GM12878 (cell line): ENCODE data around the gene MOGAT3. TPM values are rescaled to one million over a fixed set of nuclear protein-coding genes. Genes with fewer than 3 reads are reported as not detected.
A peak's percentile ranks its signal among the peaks of the same experiment; 100 is the strongest.

Experiments
- ATAC-seq: fragments of 200-7000 bp; cut with Tn5 transposase; 3 replicates; pipeline ENCODE4 v1.9.1; 2020; ENCODE audit warnings: mild to moderate bottlenecking, moderate library complexity
- BruUV-seq: library from RNA; stranded (reverse); fragments of 400-500 nt; replicated peaks from 2 replicates; lab custom pipeline; 2021; lab: Mats Ljungman, UMichigan
- CTCF ChIA-PET: fragments of 300-600 bp; sonication (Branson Sonifier 250); formaldehyde crosslinking; extraction: SDS; loops from one replicate; lab custom pipeline; 2021; ENCODE audit warnings: inconsistent platforms; lab: Yijun Ruan, JAX
- POLR2A ChIA-PET: fragments of 350-600 bp; formaldehyde crosslinking; extraction: SDS; loops from one replicate; lab custom pipeline; 2021; ENCODE audit warnings: inconsistent platforms; lab: Charles Lee
- RAD21 ChIA-PET: fragments of 300-600 bp; sonication (Branson Sonifier 250); formaldehyde crosslinking; loops from one replicate; lab custom pipeline; 2023; ENCODE audit warnings: antibody characterized with exemption; ENCODE audit not compliant: unreplicated experiment; lab: Charles Lee
- SMC1A ChIA-PET: fragments of 300-600 bp; sonication (Branson Sonifier 250); formaldehyde crosslinking; loops from one replicate; lab custom pipeline; 2023; ENCODE audit not compliant: unreplicated experiment, uncharacterized antibody; lab: Charles Lee
- DNase-seq: peaks from one replicate; pipeline ENCODE4 v3.0.0-alpha.2; 2011; ENCODE audit warnings: low read depth, low spot score
- FAIRE-seq: peaks from 3 replicates; lab custom pipeline; 2011; peaks lifted over from hg19 to GRCh38; lab: Jason Lieb, UNC
- H2AFZ ChIP-seq: 2 replicates; pipeline ENCODE4 v1.6.0; 2011; ENCODE audit warnings: low read depth, low read length, control low read depth; ENCODE audit not compliant: control insufficient read depth
- H3K27ac ChIP-seq: 2 replicates; pipeline ENCODE4 v1.5.1; 2011; ENCODE audit warnings: control low read depth; ENCODE audit not compliant: control insufficient read depth, insufficient read depth
- H3K27me3 ChIP-seq, 2 experiments: replicated peaks in 1 of 2; 2 replicates each; pipeline versions ENCODE4 v1.6.0 to v1.6.1; 2011; ENCODE audit warnings: low read length in 1 of 2; ENCODE audit not compliant: control insufficient read depth in 2 of 2, insufficient read depth in 2 of 2
- H3K36me3 ChIP-seq, 2 experiments: 2 replicates each; pipeline ENCODE4 v1.5.1; 2011; ENCODE audit warnings: low read length in 1 of 2; ENCODE audit not compliant: control insufficient read depth in 2 of 2, insufficient read depth in 2 of 2
- H3K4me1 ChIP-seq: 2 replicates; pipeline ENCODE4 v1.6.1; 2011; ENCODE audit warnings: mild to moderate bottlenecking, low read length, moderate library complexity, mixed read lengths; ENCODE audit not compliant: control insufficient read depth, insufficient read depth
- H3K4me2 ChIP-seq: 2 replicates; pipeline ENCODE4 v1.6.0; 2011; ENCODE audit warnings: control low read depth; ENCODE audit not compliant: control insufficient read depth, insufficient read depth
- H3K4me3 ChIP-seq: fragments of 200-600 bp; sonication (generic); 2 replicates; pipeline ENCODE4 v1.5.1; 2016
- H3K79me2 ChIP-seq: 2 replicates; pipeline ENCODE4 v1.6.0; 2011; ENCODE audit warnings: low read length; ENCODE audit not compliant: control insufficient read depth, insufficient read depth
- H3K9ac ChIP-seq: 2 replicates; pipeline ENCODE4 v1.8.0; 2011; ENCODE audit warnings: low read length, control low read depth, mixed read lengths; ENCODE audit not compliant: control insufficient read depth, insufficient read depth
- H3K9me3 ChIP-seq: replicated peaks from 3 replicates; pipeline ENCODE4 v1.5.1; 2011; ENCODE audit warnings: mild to moderate bottlenecking, low read length; ENCODE audit not compliant: control insufficient read depth, insufficient read depth
- H4K20me1 ChIP-seq: 2 replicates; pipeline ENCODE4 v1.6.0; 2011; ENCODE audit not compliant: control insufficient read depth, insufficient read depth
- ATF7 ChIP-seq: fragments of 450-650 bp; IDR thresholded peaks from 2 replicates; pipeline ENCODE4 v1.6.1; 2016; ENCODE audit warnings: low read depth, mild to moderate bottlenecking
- CHD4 ChIP-seq: fragments of 200-600 bp; sonication (generic); IDR thresholded peaks from 2 replicates; pipeline ENCODE4 v1.6.1; 2016; ENCODE audit warnings: mild to moderate bottlenecking
- GABPA ChIP-seq: IDR thresholded peaks from 2 replicates; pipeline ENCODE4 v1.6.1; 2014; ENCODE audit warnings: antibody characterized with exemption, low read depth, mild to moderate bottlenecking, inconsistent platforms
- HDAC2 ChIP-seq: fragments of 200-600 bp; sonication (generic); IDR thresholded peaks from 2 replicates; pipeline ENCODE4 v1.6.1; 2017
- NBN ChIP-seq: fragments of 450-650 bp; IDR thresholded peaks from 2 replicates; pipeline ENCODE4 v1.6.1; 2016
- NKRF ChIP-seq: fragments of 450-650 bp; conservative IDR thresholded peaks from 2 replicates; pipeline ENCODE4 v1.6.1; 2017; ENCODE audit warnings: mild to moderate bottlenecking, moderate library complexity
- POLR2AphosphoS2 ChIP-seq: IDR thresholded peaks from 2 replicates; pipeline ENCODE4 v1.6.1; 2011; ENCODE audit warnings: low read depth, mild to moderate bottlenecking, low read length, improper control_type of control experiment, moderate library complexity
- RBBP5 ChIP-seq: fragments of 200-600 bp; sonication (generic); conservative IDR thresholded peaks from 2 replicates; pipeline ENCODE4 v1.6.1; 2016
- RELB ChIP-seq: fragments of 450-650 bp; IDR thresholded peaks from 2 replicates; pipeline ENCODE4 v1.6.1; 2017; ENCODE audit warnings: low read depth, mild to moderate bottlenecking, moderate library complexity
- SMAD5 ChIP-seq: IDR thresholded peaks from 2 replicates; pipeline ENCODE4 v1.6.1; 2016; ENCODE audit warnings: antibody characterized with exemption, low read depth
- SMARCA5 ChIP-seq: fragments of 450-650 bp; IDR thresholded peaks from 2 replicates; pipeline ENCODE4 v1.6.1; 2017; ENCODE audit warnings: mild to moderate bottlenecking
- TCF3 ChIP-seq: IDR thresholded peaks from 2 replicates; pipeline ENCODE4 v1.6.1; 2012; ENCODE audit warnings: low read depth, mild to moderate bottlenecking, low read length, borderline replicate concordance; ENCODE audit not compliant: insufficient read depth
- ZNF24 ChIP-seq: fragments of 450-650 bp; IDR thresholded peaks from 2 replicates; pipeline ENCODE4 v1.6.1; 2017; ENCODE audit warnings: antibody characterized with exemption, mild to moderate bottlenecking
- WGBS: methylation state at CpG from one replicate; pipeline ENCODE4 v1.1.6; 2016; ENCODE audit warnings: low lambda C conversion rate; ENCODE audit not compliant: insufficient replicate concordance, insufficient coverage; ENCODE audit errors: missing lambda C conversion rate; 5-methylcytosine and 5-hydroxymethylcytosine counted together
- in situ Hi-C: fragments of 300-500 bp; cut with MboI; formaldehyde crosslinking; loops from 9 replicates; pipeline ENCODE4 v1.14.3; 2018; ENCODE audit warnings: mixed read lengths
- intact Hi-C: fragments of 100-400 bp; cut with micrococcal nuclease; formaldehyde crosslinking; loops from one replicate; pipeline ENCODE4 v1.14.2; 2022; ENCODE audit not compliant: unreplicated experiment
- polyA plus RNA-seq, 11 experiments: library from polyadenylated mRNA; depleted of rRNA in 4 of 11; unstranded in 6 of 11; stranded (reverse) in 5 of 11; fragments of >200 nt; fragmentation: Nextera tagmentation in 4 of 11; fragmentation: Illumina TruSeq in 1 of 11; extraction: Ambion mirVana in 4 of 11; extraction: Trizol in 1 of 11; gene quantifications; 1 replicate in 1 of 11; 2 replicates in 10 of 11; pipeline versions ENCODE4 v1.2.1 to v1.2.3, GENCODE V29; 2011 to 2016; ENCODE audit warnings: inconsistent platforms in 2 of 11, missing spikeins in 2 of 11, low read depth in 1 of 11
- total RNA-seq, 4 experiments: library from RNA; depleted of rRNA in 3 of 4; stranded (reverse); fragments of >200 nt in 3 of 4; fragmentation: Illumina TruSeq in 1 of 4; extraction: Trizol in 1 of 4; gene quantifications; 2 replicates each; pipeline versions ENCODE4 v1.2.1 to v1.2.3, GENCODE V29; 2013 to 2021
- TF ChIP-seq, protein P1 (sequence below): IDR thresholded peaks from 2 replicates; pipeline ENCODE4 v1.6.1; 2011; ENCODE audit warnings: low read depth, low read length, improper control_type of control experiment, borderline replicate concordance
- TF ChIP-seq, protein P2 (sequence below): fragments of 450-650 bp; formaldehyde crosslinking; IDR thresholded peaks from 2 replicates; pipeline ENCODE4 v1.4.0; 2022; ENCODE audit warnings: mild to moderate bottlenecking, moderate library complexity

MOGAT3 gene
- total and polyA plus RNA-seq, 10 of the 15 experiments (the other 5 are each of a cell fraction or from before 2014, with no cell fraction given): 0.11 TPM; not detected in 9

GRCh38 chr7:101161692-101162471 lies 39.0 kb downstream of the MOGAT3 start:
- no peak overlapping the region for H3K4me2 ChIP-seq
- 74% methylated on average over 17 of the region's 17 CpGs for WGBS
- TF ChIP-seq ZNF24 (no peak), CHD4 (no peak), HDAC2 (no peak), SMARCA5 (no peak), ATF7 (no peak), NKRF (no peak), NBN (no peak), GABPA (no peak), SMAD5 (no peak), TCF3 (no peak), RELB (no peak), POLR2AphosphoS2 (no peak), RBBP5 (no peak)
- TF ChIP-seq, protein P1, sequence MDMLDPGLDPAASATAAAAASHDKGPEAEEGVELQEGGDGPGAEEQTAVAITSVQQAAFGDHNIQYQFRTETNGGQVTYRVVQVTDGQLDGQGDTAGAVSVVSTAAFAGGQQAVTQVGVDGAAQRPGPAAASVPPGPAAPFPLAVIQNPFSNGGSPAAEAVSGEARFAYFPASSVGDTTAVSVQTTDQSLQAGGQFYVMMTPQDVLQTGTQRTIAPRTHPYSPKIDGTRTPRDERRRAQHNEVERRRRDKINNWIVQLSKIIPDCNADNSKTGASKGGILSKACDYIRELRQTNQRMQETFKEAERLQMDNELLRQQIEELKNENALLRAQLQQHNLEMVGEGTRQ: no peak
- TF ChIP-seq, protein P2, sequence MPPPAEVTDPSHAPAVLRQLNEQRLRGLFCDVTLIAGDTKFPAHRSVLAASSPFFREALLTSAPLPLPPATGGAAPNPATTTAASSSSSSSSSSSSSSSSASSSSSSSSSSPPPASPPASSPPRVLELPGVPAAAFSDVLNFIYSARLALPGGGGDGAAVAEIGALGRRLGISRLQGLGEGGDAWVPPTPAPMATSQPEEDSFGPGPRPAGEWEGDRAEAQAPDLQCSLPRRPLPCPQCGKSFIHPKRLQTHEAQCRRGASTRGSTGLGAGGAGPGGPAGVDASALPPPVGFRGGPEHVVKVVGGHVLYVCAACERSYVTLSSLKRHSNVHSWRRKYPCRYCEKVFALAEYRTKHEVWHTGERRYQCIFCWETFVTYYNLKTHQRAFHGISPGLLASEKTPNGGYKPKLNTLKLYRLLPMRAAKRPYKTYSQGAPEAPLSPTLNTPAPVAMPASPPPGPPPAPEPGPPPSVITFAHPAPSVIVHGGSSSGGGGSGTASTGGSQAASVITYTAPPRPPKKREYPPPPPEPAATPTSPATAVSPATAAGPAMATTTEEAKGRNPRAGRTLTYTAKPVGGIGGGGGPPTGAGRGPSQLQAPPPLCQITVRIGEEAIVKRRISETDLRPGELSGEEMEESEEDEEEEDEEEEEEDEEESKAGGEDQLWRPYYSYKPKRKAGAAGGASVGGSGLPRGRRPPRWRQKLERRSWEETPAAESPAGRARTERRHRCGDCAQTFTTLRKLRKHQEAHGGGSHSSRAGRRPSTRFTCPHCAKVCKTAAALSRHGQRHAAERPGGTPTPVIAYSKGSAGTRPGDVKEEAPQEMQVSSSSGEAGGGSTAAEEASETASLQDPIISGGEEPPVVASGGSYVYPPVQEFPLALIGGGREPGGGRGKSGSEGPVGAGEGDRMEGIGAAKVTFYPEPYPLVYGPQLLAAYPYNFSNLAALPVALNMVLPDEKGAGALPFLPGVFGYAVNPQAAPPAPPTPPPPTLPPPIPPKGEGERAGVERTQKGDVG (CRISPR knock-in tag): no peak
- H3K4me3 ChIP-seq: peak overlapping the region; percentile 23; the same call in 1 of the 2 replicates
- no peaks in the 10 kb centered on the region for H4K20me1 ChIP-seq
- peaks cover 4% of the 10 kb centered on the region for H3K4me1 ChIP-seq
- POLR2A ChIA-PET: no interaction called here
- H3K9me3 ChIP-seq: no peaks in the 10 kb centered on the region; the same call in 2 of the 3 replicates
- no peaks in the 10 kb centered on the region for H3K79me2 ChIP-seq
- no peak overlapping the region for H2AFZ ChIP-seq
- RAD21 ChIA-PET: interaction anchor here (0.8 to 0.9 kb wide), 2 partner anchors 18 to 128 kb away, joined by 3 to 4 read pairs; no protein-coding TSS in a partner anchor
- no peak for DNase-seq
- H3K27me3 ChIP-seq: peaks cover 8 to 14% of the 10 kb centered on the region in 2 experiments; a peak in 3 of 4 replicates
- no peak overlapping the region for H3K9ac ChIP-seq
- FAIRE-seq: no peak
- no TSS peak for BruUV-seq
- peaks cover 5 to 7% of the 10 kb centered on the region in 2 experiments for H3K36me3 ChIP-seq
- CTCF ChIA-PET: interaction anchor here (0.9 to 2.3 kb wide), 2 partner anchors 18 to 21 kb away, joined by 3 to 11 read pairs; no protein-coding TSS in a partner anchor
- intact Hi-C loops: no loop called here
- in situ Hi-C loops: no loop called here
- no peak for ATAC-seq
- no peak overlapping the region for H3K27ac ChIP-seq
- SMC1A ChIA-PET: interaction anchor here (0.9 kb wide), 1 partner anchor 21 kb away, joined by 3 read pairs; no protein-coding TSS in a partner anchor
